Dermis microvascular lymphatic vessel endothelial cell (primary cell): Measurements from ENCODE around the gene LCE7A. TPM values are rescaled to one million over a fixed set of nuclear protein-coding genes. Genes with fewer than 3 reads are reported as not detected.

Experiments
- DNase-seq, 2 donors: peaks; one replicate each; pipeline versions ENCODE4 v3.0.0 to v3.0.0-alpha.2; 2010; ENCODE audit warnings: low read depth in 2 of 2
- total RNA-seq: library from RNA; depleted of rRNA; stranded (reverse); fragments of >200 nt; gene quantifications from 2 replicates; pipeline ENCODE4 v1.2.1, GENCODE V29; 2014

LCE7A gene
- total RNA-seq: not detected in 2 replicates

- no peak for DNase-seq
These were observed at the start of gene LCE7A for GRCh38 chr1:152859696-152860095. Gene LCE7A, plus strand, starts transcription at chr1:152859996. Its CDS starts 702 bp downstream, at chr1:152860698.

DNA sequence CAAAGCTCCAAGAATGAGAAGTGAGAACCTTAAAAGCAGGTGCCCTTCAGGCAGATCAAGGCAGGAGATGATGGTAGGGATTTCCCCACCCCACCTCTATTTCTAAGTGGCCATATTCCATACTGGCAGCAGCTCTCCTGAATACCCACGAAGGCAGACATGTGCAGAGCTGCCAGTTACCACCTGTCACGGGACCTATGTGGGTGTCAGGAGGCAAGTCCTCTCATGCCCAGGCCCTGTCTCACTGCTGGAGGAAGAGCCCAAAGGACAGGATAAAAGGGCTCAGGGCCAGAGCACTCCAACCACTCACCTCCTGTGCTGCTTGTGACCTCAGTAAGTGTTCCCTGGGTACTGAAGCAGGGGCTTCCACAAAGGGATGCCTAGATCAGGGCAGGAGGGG is 48.7 kb upstream of the LCE7A start:
- no peak for DNase-seq

DNA sequence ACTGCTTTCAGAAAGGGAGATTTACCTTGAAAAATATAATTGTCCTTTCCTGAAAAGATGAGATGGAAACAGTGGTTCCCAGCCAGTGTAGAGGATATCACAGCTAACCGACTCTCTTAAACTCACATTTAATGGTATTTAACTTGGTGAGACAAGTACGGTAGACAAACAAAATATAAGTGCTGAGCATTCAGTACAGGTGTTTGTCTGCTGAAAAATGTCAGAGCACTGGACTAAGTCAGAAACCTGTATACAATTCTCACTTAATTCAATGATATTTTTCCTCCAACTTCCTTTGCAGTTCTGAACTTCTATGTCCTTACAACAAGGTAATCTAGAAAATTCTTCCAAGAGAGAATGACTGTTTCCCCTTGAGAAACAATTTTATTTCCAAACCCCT is 48.1 kb upstream of the LCE7A start, which contains the start of gene LCE1B:
Gene LCE1B, plus strand, starts transcription at position 301 of the 400 bp plus-strand sequence. CDS start 476 bp downstream, outside the sequence.
- no peak for DNase-seq

- DNase-seq: no peak
These were observed 42.5 kb upstream of the LCE7A start for GRCh38 chr1:152817309-152817708.

- no peak for DNase-seq
These were observed 36.5 kb upstream of the LCE7A start for GRCh38 chr1:152823294-152823693.

DNA sequence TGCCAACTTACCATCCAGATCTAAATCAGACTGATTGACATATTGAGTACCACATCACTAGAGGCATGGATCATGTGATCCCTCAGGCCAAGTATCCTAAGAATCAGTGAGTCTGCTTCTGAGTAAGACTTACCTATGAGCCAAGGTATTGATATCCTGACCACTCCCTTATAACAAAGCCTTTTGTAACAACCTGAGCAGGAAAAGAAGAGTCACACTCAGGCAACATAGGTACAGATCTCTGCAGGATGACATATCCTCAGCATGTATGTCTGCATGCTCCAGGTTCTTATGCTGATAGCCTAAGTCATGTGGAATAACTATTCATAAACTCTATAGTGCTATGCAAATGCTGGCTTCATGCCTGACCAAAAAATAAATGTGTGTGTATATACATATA is 34.8 kb upstream of the LCE7A start:
- no peak for DNase-seq

GRCh38 chr1:152827173-152827572 is 32.6 kb upstream of the LCE7A start, which contains the start of gene LCE1A:
Gene LCE1A, plus strand, starts transcription at chr1:152827473. Its CDS starts 0 bp downstream, at chr1:152827473.
- no peak for DNase-seq

- DNase-seq: no peak
These were observed 22.9 kb upstream of the LCE7A start for GRCh38 chr1:152836870-152837269.

DNA sequence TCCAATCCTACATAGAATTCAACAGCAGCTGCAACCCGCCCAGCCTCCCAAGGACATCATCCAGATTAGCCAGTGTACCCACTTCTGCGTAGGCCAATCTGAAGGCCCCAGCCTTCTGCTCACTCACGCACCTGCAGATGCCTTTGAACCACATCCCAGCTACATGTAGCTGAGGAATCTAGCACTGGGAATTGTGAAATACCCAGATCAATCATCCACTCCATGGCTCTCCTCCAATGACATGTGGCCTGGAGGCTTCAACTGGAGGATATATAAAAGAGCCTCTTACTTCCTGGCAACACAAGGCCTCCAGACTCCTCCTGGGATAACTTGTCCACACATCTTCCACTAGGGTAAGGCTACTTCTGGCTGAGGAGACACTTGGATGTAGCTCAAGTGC is 17.2 kb upstream of the LCE7A start, which contains the start of gene LCE6A:
Gene LCE6A, plus strand, starts transcription at position 301 of the 400 bp plus-strand sequence. CDS start 665 bp downstream, outside the sequence.
- DNase-seq: no peak

- no peak for DNase-seq
These were observed 4.1 kb upstream of the LCE7A start for GRCh38 chr1:152855661-152856060.

- no peak for DNase-seq
These were observed 1.7 kb upstream of the LCE7A start for GRCh38 chr1:152858062-152858461.

DNA sequence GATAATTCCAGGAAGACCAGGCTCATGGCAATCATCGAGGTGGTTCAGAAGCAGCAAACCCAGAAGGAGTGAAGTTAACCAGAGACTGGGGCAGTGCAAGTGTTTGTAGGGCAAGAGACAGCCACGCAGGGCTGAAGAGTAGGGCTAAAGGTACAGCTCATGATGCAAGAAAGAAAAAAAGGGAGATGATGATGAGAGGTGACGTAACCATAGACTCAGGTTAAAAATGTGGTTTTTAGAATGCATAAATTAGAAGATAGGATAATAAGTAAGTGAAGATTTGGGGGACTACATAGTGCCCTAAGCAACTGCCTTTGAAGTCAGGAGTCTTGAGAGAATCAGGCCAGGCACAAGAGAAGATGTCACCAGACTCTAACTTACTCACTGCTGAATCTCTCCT is 333 bp downstream of the LCE7A start:
- DNase-seq: no peak

DNA sequence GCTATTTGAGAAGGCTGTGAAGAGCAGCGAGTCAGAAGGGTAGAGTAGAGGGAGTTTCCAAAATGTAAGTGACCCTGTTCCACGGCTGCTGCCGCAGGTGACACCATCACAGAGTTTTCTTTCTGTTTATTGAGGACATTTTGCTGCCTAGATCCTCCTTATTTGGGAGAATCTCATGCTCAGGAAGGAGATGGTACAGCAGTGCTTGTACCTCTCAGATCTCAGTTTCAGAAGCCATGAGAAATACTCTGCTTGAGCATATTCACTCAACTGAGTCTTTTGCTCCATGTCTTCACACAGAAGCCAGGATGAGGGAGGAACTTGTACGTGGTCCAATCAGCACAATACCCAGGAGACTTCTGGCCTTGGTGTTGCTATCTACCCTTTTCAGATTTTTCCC is 1.6 kb downstream of the LCE7A start:
- DNase-seq: no peak

- DNase-seq: no peak
These were observed 4.6 kb downstream of the LCE7A start for GRCh38 chr1:152864443-152864842.

DNA sequence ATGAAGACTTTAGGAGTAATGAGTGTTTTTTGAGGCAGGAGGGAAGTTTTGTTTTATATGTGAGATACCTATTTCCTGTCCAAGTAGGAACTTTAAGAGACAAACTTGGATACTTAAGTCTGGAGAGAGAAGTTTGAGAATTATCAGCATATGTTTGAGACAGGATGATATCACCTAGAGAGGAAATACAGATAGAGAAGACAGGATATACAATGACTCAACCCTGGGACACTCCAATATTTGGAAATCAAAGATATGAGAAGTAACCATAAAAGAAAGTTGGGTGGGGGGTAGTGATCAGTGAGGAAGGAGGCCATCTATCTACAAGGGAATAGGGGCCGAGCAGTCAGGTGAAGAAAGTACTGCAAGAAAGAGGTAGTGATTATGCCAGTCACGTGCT is 6.5 kb downstream of the LCE7A start:
- no peak for DNase-seq

GRCh38 chr1:152869808-152870419 is 10.1 kb downstream of the LCE7A start:
- peak; percentile 42 to 55 for DNase-seq

DNA sequence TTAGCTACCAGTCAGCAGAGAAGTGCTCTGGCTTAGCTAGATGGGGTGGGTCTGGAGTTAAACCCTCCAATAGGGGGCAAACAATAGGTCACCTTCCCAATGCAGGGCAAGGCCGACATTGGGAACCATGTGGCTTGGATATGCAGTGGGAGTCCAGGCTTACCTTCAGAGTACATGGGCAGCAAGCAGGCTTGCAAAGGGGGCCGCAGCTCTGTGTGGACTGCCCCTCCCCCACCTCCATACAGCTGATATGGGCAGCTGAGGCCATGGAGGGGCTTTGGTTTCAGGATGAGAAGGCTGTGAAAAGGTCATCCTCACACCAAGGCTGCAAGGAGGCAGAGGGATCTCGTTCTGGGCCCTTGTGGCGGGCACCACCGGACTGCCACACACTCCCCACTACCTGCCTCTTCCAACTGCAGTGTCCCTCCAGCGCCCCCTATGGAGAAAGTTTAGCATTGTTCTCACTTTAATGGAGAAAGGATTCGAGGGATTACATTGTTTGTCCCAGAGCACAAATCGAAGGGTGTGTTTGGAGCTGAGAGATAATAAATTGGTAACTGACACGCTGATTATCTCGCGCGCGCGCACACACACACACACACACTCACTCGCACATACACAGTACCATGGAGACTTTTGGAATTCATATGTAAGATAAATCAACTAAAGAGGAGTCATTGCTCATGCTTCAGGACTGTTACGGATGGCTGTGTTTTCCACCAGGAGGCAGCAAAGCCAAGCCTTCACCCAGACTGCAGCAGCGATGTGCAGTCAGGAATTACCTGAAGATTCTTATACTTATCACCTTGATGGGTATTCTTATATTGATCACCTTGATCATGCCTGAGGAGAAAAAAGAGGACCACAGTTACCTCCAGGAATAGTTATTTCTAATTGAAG is 11.3 kb downstream of the LCE7A start:
- peak in 1 of 2 donors; percentile 23 for DNase-seq

DNA sequence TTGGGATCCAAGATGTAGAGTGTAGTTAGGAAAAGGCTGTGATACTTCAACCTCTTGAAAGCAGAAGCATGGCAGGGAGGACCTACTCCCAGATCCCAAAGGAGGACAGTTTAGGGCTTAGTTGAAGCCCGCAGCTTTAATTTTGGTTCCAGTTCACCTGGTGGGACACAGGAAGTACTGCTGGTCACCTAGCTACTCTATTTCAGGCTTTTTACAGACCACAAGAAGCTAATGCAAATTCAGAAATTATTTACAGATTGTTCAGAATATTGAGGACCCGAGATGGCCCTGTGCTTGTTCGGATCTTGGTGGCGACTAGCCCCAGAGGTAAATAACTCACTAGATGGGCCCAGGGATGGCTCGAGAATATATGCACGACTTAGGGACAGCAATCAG is 11.9 kb downstream of the LCE7A start:
- DNase-seq: no peak

- no peak for DNase-seq
These were observed 13.7 kb downstream of the LCE7A start for GRCh38 chr1:152873495-152873894.

GRCh38 chr1:152876827-152877226 is 17.0 kb downstream of the LCE7A start:
- no peak for DNase-seq

GRCh38 chr1:152878042-152878441 is 18.2 kb downstream of the LCE7A start, which contains the start of gene SMCP:
Gene SMCP, plus strand, starts transcription at chr1:152878322. Its CDS starts 6,101 bp downstream, at chr1:152884423.
- DNase-seq: no peak

DNA sequence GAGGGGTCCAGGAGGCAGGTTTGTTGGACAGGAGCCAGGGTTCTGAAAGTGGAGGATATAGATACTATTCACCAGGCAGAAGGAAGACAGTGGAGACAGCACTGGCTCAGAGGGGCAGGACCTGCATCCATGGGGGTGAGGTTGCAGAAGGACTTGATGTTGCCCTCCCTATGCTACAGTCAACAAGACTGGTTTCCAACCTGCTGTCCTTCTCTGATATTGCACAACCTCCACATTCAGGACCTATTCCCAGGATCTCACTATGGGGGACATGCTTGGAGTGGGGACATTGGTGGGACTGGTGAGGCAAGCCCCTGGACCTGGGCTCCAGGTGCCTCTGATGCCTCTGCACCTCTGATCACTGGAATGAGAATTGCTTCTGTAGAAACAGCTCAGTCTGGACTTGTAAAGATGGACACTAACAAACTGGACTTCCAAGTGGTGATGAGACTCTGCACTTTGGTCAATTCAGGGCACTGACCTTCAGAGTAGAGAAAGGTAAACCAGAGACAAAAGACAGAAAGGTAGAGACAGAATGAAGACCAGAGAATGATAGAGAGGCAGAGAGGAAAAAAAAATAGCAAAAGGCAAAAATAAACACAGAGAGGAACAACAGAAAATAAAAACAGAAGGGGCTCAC is 19.9 kb downstream of the LCE7A start:
- DNase-seq: no peak
